UCSD-AML1 (cell line): ENCODE data around the gene OR13J1.

Experiments
- DNase-seq: peaks from one replicate; lab custom pipeline; 2025; ENCODE audit not compliant: unreplicated experiment; lab: John Stamatoyannopoulos, UW

OR13J1 gene

DNA sequence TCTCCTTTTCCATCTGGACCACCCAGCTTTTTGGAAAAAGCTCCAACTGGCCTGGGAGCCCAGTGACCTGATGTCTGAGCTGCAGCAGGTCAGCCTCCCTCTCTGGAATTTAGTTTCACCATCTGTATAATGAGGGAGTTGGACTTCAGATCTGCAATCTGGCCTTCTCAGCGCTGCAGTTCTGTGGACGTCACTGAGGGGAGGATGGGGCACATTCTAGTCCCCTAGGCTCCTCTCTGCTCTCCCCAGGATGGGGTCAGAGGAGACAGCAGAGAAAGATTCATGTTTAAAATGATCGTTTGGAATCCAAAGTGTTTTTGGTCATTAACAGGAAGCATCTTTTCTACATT lies 10.2 kb downstream of the OR13J1 start:
- no peak for DNase-seq

DNA sequence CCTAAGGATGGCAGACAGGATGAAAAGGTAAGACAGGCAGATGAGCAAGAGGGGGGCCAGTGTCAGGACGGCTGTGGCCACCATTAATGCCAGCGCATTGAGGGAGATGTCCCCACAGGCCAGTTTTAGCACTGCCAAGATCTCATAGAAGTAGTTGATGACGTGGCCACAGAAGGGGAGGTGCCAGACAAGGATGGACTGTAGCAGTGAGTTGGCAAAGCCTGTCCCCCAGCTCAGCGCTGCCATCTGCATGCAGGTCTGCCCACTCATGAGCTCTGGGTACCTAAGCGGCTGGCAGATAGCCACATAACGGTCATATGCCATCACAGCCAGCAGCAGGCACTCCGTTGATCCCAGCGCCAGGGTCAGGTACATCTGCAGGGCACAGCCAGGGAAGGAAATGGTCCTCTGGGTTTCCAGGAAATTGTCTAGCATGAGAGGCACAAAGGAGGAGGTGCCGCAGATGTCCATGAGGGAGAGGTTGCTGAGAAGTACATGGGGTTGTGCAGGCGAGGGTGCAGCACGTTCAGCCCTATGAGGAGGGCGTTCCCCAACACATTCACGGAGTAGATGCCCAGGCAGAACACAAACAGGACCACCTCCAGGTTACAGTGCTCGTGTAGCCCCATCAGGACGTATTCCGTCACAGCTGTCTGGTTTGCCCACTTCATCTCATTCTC lies 10.8 kb downstream of the OR13J1 start:
- DNase-seq, result no peak

DNA sequence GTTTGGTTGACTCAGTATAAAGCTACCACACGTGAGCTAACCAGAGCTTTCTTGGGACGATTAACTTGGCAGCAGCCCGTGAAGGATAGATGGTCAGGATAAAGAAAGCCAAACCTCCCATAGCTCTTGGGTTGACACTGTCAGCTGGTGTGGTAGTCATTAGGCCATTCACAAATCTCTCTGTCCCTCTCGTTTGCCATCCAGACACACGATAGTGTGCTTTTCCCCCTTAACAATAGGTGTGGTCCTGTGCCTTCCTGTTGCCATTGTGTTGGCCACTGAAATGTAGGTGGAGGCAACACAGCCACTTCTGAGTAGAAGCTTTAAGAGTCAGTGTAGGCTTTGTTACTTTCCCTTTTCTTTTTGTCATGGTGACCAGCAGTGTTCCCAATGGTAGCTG lies 11.7 kb downstream of the OR13J1 start:
- DNase-seq, result no peak

DNA sequence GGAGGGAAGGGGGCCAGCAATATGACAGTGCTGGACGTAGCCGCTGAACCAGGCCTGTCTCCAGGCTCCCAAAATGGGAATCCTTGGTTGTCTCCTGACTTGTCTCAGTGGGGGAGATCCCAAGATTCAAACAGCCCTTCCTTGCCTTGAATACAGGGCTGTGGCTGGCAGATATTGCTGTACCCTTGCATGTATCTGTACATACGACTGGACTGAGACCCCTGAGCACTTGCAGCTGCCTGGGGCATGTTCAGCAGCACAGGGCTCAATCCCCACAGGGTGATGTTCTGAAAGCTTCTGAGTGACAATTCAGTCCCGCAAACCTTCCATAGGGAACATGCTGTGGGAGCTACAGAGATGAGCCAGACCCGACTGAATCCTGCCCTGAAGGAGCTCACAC lies 13.3 kb downstream of the OR13J1 start:
- DNase-seq, result no peak

DNA sequence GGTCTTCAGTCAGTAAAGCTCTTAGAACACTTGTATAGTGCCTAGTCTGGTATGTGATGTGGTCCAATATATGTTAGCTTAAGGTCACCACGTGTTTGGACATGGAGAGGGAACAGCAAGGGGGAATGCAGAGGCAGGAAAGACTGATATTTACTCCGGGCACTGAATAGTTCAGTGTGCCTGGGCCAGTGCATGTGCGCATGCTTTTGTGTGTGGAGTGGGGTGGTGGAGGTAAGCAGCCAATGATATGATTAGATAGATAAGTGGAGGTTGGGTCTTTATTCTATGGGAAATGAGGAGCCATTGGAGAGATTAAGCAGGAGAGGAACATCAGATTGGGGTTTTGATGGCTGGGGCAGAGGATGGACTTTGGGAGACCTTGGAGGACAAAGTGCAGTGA lies 14.0 kb downstream of the OR13J1 start:
- no peak for DNase-seq

DNA sequence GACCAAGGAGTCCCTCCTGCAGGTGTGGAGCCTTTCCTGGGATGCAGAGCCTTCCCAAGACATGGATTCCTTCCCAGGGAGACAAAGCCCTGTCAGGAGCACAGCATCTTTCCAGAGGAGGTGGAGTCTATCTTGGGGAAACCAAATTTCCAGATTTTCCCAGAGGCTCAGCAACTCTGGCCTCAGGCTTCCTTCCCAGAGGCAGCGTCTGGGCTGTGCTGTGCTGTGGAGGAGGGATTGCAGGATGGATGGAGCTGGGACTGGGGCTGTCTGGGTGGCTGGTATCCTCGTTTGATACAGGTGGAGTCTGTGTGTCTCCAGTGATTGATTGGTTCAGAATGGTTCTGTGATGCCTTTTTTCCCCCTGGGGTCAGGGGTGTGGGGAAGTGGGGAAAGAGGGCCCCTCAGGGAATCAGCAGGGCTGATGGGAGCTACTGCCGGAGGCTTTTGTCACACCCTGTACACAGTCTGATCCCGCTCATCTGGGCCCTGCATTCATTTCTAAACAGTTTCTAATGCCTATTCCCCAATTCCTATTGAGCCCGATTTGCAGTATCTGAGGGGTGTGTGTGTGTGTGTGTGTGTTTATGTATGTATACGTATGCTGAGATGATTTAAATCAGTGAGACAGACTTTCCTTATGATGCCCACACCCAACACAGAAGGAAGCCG lies 16.0 kb downstream of the OR13J1 start:
- DNase-seq, result no peak

DNA sequence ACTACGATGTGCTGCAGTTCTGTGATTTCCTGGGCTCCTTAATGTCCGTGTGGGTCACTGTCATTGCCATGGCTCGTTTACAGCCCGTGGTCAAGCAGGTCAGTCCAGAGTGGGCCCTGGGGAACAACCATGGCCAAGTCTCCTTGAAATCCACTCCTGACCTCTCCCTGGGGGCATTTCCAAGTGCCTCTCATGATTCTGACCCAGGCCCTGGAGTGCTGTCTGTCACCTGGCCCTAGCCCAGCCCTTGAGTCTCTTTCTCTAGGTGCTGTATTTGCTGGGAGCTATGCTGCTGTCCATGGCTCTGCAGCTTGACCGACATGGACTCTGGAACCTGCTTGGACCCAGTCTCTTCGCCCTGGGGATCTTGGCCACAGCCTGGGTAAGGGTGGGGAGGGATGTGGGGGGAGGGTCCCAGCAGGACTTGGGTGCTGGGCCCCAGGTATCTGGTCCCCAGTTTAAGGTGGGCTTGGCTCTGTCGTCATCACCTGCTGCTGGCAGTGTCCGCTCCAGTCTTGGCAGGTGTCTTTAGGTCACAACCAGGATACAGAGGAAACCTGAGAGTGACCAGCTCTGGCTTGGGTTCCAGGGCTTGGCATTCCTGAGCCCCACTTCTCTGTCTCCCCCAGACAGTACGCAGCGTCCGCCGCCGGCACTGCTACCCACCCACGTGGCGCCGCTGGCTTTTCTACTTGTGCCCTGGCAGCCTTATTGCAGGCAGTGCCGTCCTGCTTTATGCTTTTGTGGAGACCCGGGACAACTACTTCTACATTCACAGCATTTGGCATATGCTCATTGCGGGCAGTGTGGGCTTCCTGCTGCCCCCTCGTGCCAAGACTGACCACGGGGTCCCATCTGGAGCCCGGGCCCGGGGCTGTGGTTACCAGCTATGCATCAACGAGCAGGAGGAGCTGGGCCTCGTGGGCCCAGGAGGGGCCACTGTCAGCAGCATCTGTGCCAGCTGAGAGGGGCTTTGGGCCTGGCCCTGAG lies 17.0 kb downstream of the OR13J1 start:
- no peak for DNase-seq

DNA sequence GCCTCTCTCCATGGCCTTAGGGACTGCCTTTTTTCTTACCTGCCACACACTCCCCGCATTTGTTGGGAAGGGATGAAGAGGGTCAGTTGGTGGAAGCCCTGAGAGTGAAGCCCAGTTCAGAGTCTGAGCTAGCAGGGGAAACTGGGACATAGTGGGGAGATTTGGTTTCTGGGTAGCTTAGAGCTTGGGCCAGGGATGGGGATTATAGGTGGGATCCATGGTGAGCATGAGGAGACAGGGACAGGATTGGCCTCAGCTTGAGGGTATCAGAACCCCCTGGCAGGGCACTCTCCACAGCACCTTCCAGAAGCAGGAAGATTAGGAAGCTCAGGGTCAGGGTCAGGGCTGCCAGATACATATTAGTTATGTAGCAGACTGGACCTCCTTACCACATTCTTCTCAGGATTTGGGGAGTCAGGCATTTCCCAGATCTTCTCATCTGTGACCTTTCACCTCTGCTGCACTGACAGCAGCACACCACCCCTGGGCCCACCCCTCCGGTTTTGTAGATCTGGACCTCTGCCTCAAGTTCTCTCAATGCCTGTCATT lies 17.9 kb downstream of the OR13J1 start:
- no peak for DNase-seq

DNA sequence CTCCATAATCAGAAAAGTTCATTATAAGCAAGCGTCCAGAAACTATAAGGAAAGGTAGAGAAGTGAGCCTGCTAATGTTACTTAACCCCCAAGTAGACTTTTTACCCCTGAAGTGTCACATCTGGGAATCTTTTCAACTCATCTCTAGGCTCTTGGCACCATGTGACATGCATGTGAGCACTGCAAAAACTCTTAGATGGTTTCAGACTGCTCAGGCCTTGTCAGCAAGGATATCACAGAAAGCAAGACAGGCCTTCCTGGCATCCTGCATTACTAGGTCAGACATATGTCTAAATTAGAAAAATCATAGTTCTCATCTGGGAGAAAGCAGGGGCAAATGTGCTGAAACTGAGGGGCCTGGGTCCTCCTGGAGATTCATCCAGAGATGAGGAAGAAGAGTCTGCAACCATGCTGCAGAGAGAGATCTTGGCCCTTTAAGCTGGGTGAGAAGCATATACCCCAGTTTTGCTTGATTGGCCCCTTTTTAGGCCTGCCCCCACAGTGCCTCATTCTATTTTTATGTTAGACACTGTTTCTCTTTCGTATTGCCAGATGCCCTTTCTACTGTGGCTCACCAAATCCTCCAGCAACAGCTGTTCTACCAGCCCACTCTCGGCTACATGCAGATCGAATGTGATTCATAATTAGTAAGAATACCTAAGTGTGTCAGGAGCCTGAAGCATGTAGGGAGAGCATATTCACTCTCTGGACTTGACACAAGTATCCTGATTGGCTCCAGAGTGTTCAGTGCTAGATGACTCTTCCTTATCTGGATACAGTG lies 22.2 kb downstream of the OR13J1 start:
- no peak for DNase-seq

DNA sequence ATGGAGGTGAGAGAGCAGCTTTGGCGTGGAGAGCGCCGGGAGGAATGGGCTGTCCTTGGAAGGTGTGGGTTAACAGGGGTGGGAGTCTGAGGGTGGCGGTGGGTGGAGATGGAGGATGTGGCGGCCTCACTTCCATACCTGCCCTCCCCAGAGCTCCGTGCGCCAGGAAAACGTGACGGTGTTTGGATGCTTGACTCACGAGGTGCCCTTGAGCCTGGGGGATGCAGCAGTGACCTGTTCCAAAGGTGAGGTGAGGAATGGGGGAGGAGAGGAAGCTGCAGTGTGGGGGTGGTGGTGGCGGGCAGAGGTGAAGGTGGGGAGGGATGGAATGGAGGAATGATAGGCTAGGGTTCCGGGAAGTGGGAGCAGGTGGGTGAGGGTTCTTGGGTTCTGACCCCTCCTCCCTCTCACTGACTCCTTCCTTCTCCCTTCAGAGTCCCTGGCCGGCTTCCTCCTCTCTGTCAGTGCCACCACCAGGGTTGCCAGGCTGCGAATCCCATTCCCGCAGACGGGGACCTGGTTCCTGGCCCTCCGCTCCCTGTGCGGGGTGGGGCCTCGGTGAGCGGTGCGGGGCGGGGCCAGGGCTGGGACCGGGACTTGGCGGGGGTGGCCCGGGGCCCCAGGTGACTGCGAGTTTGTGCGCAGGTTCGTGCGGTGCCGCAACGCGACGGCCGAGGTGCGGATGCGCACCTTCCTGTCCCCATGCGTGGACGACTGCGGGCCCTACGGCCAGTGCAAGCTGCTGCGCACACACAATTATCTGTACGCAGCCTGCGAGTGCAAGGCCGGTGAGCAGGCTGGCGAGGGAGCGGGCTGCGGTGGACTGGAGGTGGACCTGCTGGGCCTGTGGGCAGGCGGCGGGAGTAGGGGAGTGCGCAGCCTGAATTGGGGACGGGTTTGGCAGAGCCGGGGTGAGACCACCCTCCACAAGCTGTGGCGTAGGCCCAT lies 24.1 kb downstream of the OR13J1 start:
- no peak for DNase-seq

DNA sequence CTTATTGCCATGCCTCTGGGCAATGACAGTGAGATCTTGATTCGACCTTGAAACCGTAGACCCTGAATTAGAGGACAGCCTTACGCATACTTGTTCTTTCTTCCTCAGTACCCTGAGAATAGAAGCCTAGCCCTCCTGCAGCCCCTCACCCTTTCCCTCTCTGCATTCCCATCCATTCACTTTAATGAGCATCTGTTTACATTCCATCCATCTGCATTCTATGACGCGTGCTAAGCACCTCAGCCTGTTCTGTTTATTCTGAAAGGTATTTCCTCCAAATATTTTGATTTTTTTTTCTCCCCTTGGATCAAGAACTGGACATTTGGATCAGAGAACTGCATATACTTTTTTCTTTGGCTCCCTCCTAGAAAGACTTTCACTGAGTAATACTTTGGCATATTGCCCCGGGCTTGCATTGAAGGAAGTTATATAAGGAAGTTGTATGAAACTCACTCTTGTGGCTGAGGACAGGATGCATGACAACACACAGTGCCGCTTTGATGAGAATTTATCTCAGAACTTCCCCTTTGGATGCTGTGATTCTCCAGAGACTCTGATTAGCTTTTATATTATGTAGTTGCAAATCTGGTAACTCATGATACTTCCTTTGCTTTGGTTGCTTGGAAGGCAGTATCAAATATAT lies 25.5 kb downstream of the OR13J1 start:
- DNase-seq, result peak; percentile 24

DNA sequence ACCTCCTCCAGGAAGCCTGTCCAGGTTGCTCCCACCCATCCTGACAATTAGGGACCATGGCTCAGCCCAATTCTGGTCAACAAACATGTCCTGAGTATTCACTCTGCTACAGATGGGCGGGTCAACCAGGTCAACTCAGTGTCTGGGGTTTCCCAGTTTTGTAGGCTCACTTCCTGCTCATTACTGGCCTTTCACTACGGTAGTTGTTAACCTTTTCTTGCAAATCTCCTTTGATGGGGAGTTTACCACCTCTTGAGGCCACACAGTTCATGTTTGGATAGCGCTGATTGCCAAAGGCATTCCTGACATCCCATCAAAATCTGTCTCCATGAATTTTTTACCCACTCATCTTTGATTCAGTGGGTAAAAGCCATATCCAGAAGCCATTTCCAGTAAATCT lies 27.4 kb downstream of the OR13J1 start:
- no peak for DNase-seq

DNA sequence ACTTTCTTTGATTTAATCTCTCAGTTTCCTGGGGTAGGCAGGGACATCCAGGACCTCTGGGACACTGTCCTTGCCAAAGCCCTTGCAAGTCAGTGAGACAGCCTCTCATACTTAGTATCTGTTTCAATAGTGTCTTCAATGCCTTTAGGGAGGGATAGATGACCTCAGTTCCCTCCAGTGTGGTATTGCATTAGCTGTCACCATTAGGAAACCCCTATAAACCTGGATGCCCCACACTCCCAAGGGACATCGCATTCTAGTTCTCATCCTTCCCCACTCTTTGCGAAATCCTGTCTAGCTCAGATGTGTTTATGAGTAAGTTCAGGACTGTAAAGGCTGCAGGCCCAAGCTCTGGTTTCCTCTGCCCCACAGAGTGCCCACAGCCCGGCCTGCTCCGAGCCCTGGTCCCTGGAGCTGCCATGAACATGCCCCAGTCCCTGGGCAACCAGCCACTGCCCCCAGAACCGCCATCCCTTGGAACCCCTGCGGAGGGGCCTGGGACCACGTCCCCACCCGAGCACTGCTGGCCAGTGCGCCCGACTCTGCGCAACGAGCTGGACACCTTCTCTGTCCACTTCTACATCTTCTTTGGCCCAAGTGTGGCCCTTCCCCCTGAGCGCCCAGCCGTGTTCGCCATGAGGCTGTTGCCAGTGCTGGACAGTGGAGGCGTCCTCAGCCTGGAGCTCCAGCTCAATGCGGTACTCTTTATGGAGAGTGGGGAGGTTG lies 28.0 kb downstream of the OR13J1 start:
- DNase-seq, result no peak

DNA sequence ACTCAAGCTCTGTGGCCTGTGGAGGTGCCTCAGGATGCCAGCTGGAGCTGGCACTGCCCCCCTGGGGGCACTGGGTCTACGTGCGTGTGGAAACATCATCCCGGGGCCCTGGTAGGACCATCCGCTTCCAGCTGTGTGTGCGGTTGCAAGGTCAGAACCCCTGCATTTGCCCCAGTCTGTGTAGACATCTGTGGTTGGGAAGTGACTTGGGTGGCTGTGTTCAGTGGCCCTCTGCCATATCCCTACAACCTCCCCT lies 28.6 kb downstream of the OR13J1 start:
- no peak for DNase-seq

DNA sequence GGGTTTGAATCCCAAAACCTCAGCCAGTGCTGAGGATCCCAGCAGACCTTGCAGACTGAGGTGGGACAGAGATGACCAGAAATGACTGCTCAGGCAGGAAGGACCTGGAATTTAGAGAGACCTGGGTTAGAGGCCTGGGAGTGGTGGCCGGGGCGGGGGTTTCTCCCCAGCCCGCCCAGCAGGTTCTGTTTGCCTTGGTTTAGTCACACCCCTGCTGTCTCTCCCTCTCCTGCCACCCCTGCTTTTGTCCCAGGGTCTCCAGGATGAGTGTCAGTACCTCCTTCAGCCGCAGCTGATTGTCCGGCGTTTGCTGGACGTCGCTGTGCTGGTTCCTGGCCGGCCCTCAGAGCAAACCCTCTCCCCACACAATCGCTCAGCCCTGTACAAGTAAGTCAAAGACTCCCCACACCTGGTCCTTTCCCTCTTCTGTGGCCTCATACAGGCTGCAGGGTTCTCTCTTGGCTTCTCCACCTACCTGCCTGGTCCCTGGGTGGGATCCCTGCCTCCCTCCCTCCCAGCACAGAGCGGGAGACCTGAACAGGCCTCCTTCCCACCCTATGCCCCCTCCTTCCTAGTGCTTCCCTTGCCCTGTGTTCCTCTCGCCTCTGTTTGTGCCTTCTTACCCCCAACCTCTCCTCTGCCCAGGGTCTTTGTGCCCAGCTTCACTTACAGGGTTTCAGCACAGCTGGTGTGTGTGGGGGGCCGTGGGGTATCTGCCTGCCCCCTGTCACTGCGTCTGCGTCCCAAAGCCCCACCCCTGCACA lies 29.1 kb downstream of the OR13J1 start:
- DNase-seq, result no peak

DNA sequence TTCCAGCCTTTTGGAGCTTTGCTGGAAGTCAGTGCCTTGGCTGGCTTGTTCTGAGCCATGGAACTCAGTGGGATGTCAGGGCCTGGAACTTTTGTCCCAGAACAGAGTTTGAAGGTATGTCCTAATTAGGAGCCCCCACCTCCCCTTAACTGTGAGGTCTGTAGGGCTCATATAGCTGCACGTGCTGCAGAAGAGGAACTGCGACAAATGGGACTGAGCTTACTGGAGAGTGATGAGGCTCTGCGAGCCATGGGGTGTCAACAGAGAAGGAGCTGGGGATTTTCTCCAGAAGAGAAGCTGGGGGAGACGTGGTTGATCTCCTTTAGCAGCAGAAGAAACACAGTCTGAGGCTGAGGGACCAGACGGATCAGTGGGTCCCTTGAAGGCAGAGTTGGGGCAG lies 30.3 kb downstream of the OR13J1 start:
- no peak for DNase-seq

DNA sequence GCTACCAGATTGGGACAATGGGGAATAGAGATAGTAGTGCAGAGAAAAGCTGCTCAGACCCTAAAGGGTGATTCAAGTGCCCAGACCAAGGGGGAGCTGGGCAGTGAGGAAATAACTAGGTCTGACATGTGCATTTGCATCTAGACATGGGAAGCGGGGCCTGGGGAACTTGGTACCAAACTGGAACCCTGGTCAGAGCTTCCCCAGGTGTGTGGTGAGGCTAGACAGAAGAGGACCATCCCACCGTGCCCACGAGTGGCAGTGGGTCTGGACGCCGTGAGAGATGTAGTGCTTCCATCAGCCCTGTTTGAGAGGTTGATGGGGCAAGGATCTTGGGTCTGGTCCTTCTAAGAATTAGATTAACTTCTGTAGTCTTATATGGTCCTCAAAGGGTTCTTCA lies 33.6 kb downstream of the OR13J1 start:
- no peak for DNase-seq

DNA sequence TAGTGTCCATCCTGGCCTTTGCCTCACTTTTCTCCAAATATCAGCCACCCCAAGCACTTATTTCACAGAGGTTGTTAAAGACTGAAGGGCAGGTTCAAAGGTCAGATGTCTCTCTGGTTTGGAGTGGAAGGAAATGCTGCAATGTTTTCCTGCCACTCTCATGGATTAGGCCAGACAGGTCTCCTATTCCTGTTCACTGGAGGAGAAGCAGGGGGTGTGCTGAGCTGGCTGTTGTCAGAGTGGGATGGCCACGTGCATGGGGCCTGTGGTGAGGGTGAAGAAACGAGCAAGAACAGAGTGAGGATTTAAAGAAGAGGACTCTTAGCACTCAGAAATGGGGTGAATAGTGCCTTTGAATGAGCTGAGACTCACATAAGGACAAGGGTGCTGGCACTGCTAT lies 34.4 kb downstream of the OR13J1 start:
- no peak for DNase-seq
